Activated naive CD4-positive, alpha-beta T cell treated with anti-CD3 and anti-CD28 coated beads for 36 hours (primary cell): ENCODE results near the gene CDHR1. TPM values are rescaled to one million over a fixed set of nuclear protein-coding genes. Genes with fewer than 3 reads are reported as not detected.

Experiments
- CTCF ChIA-PET: fragments of 350-600 bp; sonication (Branson Sonifier 250); formaldehyde crosslinking; loops from one replicate; lab custom pipeline; 2021; ENCODE audit warnings: antibody characterized with exemption; lab: Charles Lee
- DNase-seq: peaks from one replicate; pipeline ENCODE4 v3.0.0-alpha.2; 2020
- H3K27ac Mint-ChIP-seq: one replicate; pipeline ENCODE4 v1.8.0; 2021; ENCODE audit warnings: mild to moderate bottlenecking, mixed read lengths
- H3K27me3 Mint-ChIP-seq: one replicate; pipeline ENCODE4 v1.8.0; 2021; ENCODE audit warnings: low read depth, mixed read lengths
- H3K36me3 Mint-ChIP-seq: one replicate; pipeline ENCODE4 v1.8.0; 2021; ENCODE audit warnings: low read depth, mixed read lengths
- H3K4me1 Mint-ChIP-seq: one replicate; pipeline ENCODE4 v1.8.0; 2021; ENCODE audit warnings: low read depth, mixed read lengths
- H3K4me3 Mint-ChIP-seq: one replicate; pipeline ENCODE4 v1.8.0; 2021; ENCODE audit warnings: mild to moderate bottlenecking, moderate library complexity, mixed read lengths
- H3K9me3 Mint-ChIP-seq: one replicate; pipeline ENCODE4 v1.8.0; 2021; ENCODE audit warnings: mixed read lengths
- intact Hi-C: fragments of 100-400 bp; cut with micrococcal nuclease; formaldehyde crosslinking; loops from one replicate; pipeline ENCODE4 v1.15.1; 2023
- total RNA-seq, 2 experiments: library from RNA; stranded (reverse); gene quantifications; one replicate each; pipeline ENCODE4 v1.2.3, GENCODE V29; 2021

CDHR1 gene
- total RNA-seq, 2 experiments from 2014 or later = 0.37 to 1.4 TPM

- no peak overlapping the region for H3K4me3 Mint-ChIP-seq
- CTCF ChIA-PET = interaction anchor here (0.9 to 1.3 kb wide), 5 partner anchors 12 to 44 kb away, joined by 3 to 5 read pairs (median 3); no protein-coding TSS in a partner anchor
- DNase-seq = no peak
- peaks cover 12% of the 10 kb centered on the region for H3K27me3 Mint-ChIP-seq
- H3K9me3 Mint-ChIP-seq = no peaks in the 10 kb centered on the region
- H3K36me3 Mint-ChIP-seq = no peaks in the 10 kb centered on the region
- intact Hi-C loops = no loop called here
- peaks cover 11% of the 10 kb centered on the region for H3K4me1 Mint-ChIP-seq
- no peak overlapping the region for H3K27ac Mint-ChIP-seq
These were observed 1.0 kb upstream of the CDHR1 start for GRCh38 chr10:84193327-84193726.

GRCh38 chr10:84193846-84194423 is 402 bp upstream of the CDHR1 start:
- H3K27me3 Mint-ChIP-seq = peaks cover 12% of the 10 kb centered on the region

DNA sequence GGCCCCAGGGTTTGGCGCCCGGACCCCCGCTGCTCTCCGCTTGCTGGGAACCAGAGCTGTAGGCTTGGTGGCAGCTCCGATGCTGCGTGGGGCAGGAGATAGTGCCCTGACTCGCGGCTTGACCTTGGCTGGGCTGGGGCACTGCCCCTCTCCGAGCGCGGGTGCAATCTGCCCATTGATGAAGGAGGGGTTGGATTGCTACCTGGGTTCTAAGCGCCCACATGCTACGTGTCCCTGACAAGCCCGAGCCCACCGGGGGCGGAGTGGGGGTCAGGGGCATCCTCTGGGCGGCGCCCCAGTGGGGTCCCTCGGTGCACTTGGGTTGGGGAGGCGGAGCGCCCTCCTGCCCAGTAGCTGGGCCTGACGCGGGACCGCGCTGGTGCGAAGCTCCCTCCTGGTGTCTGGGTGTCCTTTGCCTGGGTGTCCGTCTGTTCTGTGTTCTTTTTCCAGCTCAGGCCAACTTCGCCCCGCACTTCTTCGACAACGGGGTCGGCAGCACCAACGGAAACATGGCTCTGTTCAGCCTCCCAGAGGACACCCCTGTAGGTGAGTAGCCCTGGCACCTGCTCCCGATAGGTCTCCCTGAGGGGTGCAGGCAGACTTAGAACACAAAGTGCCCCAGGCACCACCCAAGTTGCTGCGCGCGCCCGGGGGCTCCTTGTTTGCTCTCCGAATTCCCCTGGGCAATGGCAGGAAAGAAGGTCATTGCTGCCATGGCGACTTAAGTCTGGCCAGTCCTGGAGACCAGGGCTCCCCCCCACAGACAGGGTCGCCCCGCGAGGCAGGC is 900 bp downstream of the CDHR1 start:
- CTCF ChIA-PET = interaction anchor here (1.0 to 1.5 kb wide), 2 partner anchors 9 to 25 kb away, joined by 3 read pairs; no protein-coding TSS in a partner anchor
- H3K27ac Mint-ChIP-seq = no peak overlapping the region
- H3K9me3 Mint-ChIP-seq = no peaks in the 10 kb centered on the region
- H3K4me1 Mint-ChIP-seq = peaks cover 11% of the 10 kb centered on the region
- no peaks in the 10 kb centered on the region for H3K36me3 Mint-ChIP-seq
- peaks cover 12% of the 10 kb centered on the region for H3K27me3 Mint-ChIP-seq
- intact Hi-C loops = no loop called here
- peak overlapping the region; percentile 51 for H3K4me3 Mint-ChIP-seq
- DNase-seq = no peak

More at GRCh38 chr10:84193846-84194423, 402 bp upstream of the CDHR1 start:
- H3K4me3 Mint-ChIP-seq = peak overlapping the region; percentile 51
- no peaks in the 10 kb centered on the region for H3K36me3 Mint-ChIP-seq
- CTCF ChIA-PET = interaction anchor here (0.9 to 1.3 kb wide), 5 partner anchors 11 to 45 kb away, joined by 3 to 5 read pairs (median 3); no protein-coding TSS in a partner anchor
- no peak for DNase-seq
- H3K27ac Mint-ChIP-seq = no peak overlapping the region
- H3K9me3 Mint-ChIP-seq = no peaks in the 10 kb centered on the region
- peaks cover 11% of the 10 kb centered on the region for H3K4me1 Mint-ChIP-seq
- intact Hi-C loops = loop anchor here (1.0 kb wide), 1 partner anchor 55 kb away; the partner anchor contains the start of gene GHITM

- Mint-ChIP-seq H3K27me3 (peaks cover 12% of the 10 kb centered on the region), H3K4me1 (peaks cover 5% of the 10 kb centered on the region), H3K4me3 (no peak overlapping the region), H3K36me3 (no peaks in the 10 kb centered on the region), H3K27ac (no peak overlapping the region), H3K9me3 (no peaks in the 10 kb centered on the region)
- intact Hi-C loops = no loop called here
- CTCF ChIA-PET = interaction anchor here (0.6 kb wide), 1 partner anchor 150 kb away, joined by 5 read pairs; no protein-coding TSS in a partner anchor
- DNase-seq = no peak
These were observed 1.7 kb downstream of the CDHR1 start for GRCh38 chr10:84196083-84196482.

DNA sequence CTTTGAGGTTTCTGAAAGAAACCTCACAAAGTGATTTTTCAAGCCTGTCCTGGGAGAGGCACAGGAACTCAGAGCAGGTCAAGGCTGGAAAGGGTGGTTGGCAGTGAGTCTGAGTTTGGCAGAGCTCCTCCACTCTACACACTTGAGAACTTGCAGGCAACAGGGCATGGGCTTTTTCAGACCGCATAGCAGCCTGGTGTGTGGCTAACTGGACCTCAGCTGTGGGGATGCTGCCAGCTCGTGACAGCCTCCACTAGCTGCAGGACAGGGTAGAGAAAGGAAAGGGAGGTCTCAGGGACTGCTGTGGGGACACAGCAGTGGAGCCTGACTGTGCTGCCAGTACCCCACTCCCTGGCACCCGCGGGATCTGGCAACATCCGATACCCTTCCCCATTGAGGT is 2.6 kb downstream of the CDHR1 start:
- no peaks in the 10 kb centered on the region for H3K4me1 Mint-ChIP-seq
- H3K27me3 Mint-ChIP-seq = peaks cover 12% of the 10 kb centered on the region
- H3K36me3 Mint-ChIP-seq = no peaks in the 10 kb centered on the region
- no peak overlapping the region for H3K27ac Mint-ChIP-seq
- no peak overlapping the region for H3K4me3 Mint-ChIP-seq
- DNase-seq = no peak
- CTCF ChIA-PET = no interaction called here
- intact Hi-C loops = no loop called here
- no peaks in the 10 kb centered on the region for H3K9me3 Mint-ChIP-seq

DNA sequence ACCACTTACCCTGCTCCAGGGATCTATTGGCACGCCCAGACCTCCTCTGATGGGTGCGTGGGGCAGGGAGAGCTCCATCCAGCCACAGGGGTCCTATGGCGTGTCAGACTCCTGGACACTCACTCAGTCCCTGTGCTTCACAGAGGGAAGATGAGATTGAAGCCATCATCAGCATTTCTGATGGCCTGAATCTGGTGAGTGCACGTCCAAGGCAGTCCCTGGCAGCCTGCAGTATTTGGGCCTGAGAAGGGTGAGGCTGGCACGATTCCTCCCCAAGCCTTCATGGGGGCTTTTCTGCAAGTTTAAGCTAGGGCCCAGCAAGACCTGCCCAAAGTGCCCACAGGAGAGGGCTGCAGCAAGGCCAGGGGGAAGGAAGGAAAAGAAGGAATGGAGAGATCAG is 3.3 kb downstream of the CDHR1 start:
- no peak overlapping the region for H3K27ac Mint-ChIP-seq
- CTCF ChIA-PET = no interaction called here
- intact Hi-C loops = no loop called here

GRCh38 chr10:84198206-84198915 is 4.0 kb downstream of the CDHR1 start:
- H3K4me1 Mint-ChIP-seq = no peaks in the 10 kb centered on the region
- no peaks in the 10 kb centered on the region for H3K9me3 Mint-ChIP-seq
- DNase-seq = no peak
- intact Hi-C loops = no loop called here
- H3K27ac Mint-ChIP-seq = no peak overlapping the region
- H3K27me3 Mint-ChIP-seq = peaks cover 12% of the 10 kb centered on the region
- no peak overlapping the region for H3K4me3 Mint-ChIP-seq
- H3K36me3 Mint-ChIP-seq = no peaks in the 10 kb centered on the region
- CTCF ChIA-PET = no interaction called here

More for the DNA sequence above, 3.3 kb downstream of the CDHR1 start:
- Mint-ChIP-seq H3K4me1 (no peaks in the 10 kb centered on the region), H3K4me3 (no peak overlapping the region), H3K9me3 (no peaks in the 10 kb centered on the region), H3K27me3 (peaks cover 12% of the 10 kb centered on the region), H3K36me3 (no peaks in the 10 kb centered on the region)
- DNase-seq = no peak

DNA sequence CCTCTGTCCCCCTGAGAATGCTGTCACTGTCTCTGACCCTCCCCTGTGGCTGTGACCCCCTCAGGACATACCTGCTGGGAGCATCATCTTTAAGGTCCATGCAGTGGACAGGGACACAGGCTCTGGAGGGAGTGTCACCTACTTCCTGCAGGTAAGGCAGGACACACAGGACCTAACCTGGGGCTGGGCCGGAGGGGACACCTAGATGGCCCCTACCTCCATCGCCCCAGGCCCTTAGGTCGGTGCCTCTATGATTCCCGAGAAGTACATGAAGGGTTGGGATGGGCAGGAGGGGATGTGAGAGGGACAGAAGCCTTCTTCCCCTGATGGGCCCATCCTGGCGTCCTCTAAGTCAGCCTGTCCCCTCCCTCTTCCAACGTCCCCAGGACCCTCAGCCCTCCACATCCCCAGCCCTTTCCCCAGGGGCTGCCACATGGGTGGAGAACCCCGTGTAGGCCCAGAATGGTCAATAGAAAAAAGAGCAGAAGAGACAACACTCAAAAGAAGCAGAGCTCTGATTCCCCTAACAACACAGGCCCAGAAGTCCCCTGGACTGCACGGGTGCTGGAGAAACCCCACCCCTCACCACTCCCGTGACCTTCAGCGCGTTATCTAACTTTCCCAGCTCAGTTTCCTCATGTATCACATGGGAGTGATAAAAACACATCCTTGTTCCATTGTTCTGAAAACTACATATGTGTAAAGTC is 6.4 kb downstream of the CDHR1 start:
- intact Hi-C loops = no loop called here
- Mint-ChIP-seq H3K27me3 (peaks cover 8% of the 10 kb centered on the region), H3K4me3 (no peak overlapping the region), H3K4me1 (no peaks in the 10 kb centered on the region), H3K27ac (no peak overlapping the region), H3K36me3 (no peaks in the 10 kb centered on the region), H3K9me3 (no peaks in the 10 kb centered on the region)
- CTCF ChIA-PET = interaction anchor here (1.3 to 1.7 kb wide), 3 partner anchors 10 to 53 kb away, joined by 3 to 8 read pairs (median 4); no protein-coding TSS in a partner anchor
- no peak for DNase-seq

GRCh38 chr10:84201244-84201606 is 6.9 kb downstream of the CDHR1 start:
- Mint-ChIP-seq H3K4me3 (no peak overlapping the region), H3K27me3 (peaks cover 5% of the 10 kb centered on the region), H3K36me3 (no peaks in the 10 kb centered on the region), H3K27ac (no peak overlapping the region), H3K4me1 (no peaks in the 10 kb centered on the region), H3K9me3 (no peaks in the 10 kb centered on the region)
- CTCF ChIA-PET = interaction anchor here (1.3 to 1.7 kb wide), 3 partner anchors 10 to 53 kb away, joined by 3 to 8 read pairs (median 4); no protein-coding TSS in a partner anchor
- intact Hi-C loops = no loop called here
- DNase-seq = no peak

DNA sequence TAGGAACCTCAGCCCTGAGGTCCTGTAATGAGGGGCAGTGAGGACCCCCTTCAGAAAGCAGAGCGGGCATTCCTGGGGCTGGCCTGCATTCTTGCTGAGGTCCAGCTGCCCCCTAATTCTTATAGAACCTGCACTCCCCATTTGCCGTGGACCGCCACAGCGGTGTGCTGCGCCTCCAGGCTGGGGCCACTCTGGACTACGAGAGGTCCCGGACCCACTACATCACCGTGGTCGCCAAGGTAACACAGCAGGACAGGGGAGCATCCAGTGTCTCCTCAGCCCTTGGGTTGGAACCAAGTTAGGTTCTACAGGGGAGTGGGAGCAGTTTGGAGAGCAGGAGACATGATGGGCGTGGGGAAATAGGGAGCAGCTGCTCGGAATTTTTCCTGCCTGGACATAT is 7.3 kb downstream of the CDHR1 start:
- no peak overlapping the region for H3K4me3 Mint-ChIP-seq
- H3K4me1 Mint-ChIP-seq = no peaks in the 10 kb centered on the region
- no peaks in the 10 kb centered on the region for H3K9me3 Mint-ChIP-seq
- no peak for DNase-seq
- CTCF ChIA-PET = interaction anchor here (1.3 to 1.7 kb wide), 2 partner anchors 14 to 54 kb away, joined by 3 to 8 read pairs; no protein-coding TSS in a partner anchor
- intact Hi-C loops = no loop called here
- peaks cover under 1% of the 10 kb centered on the region for H3K27me3 Mint-ChIP-seq
- H3K27ac Mint-ChIP-seq = no peak overlapping the region
- H3K36me3 Mint-ChIP-seq = no peaks in the 10 kb centered on the region

GRCh38 chr10:84202349-84202748 is 8.0 kb downstream of the CDHR1 start:
- CTCF ChIA-PET = interaction anchor here (1.0 to 4.7 kb wide), 4 partner anchors 10 to 54 kb away, joined by 3 to 48 read pairs (median 8); no protein-coding TSS in a partner anchor
- H3K9me3 Mint-ChIP-seq = no peaks in the 10 kb centered on the region
- no peak overlapping the region for H3K4me3 Mint-ChIP-seq
- H3K27ac Mint-ChIP-seq = no peak overlapping the region
- DNase-seq = no peak
- no peaks in the 10 kb centered on the region for H3K27me3 Mint-ChIP-seq
- H3K36me3 Mint-ChIP-seq = no peaks in the 10 kb centered on the region
- no peaks in the 10 kb centered on the region for H3K4me1 Mint-ChIP-seq
- intact Hi-C loops = no loop called here
